Breast epithelium (tissue), 3 donors: ENCODE results near the gene PSMD8.

Source experiments
- CTCF ChIP-seq, 3 donors: fragments of 450-650 bp; IDR thresholded peaks; one replicate each; pipeline ENCODE4 v1.5.1; 2016 to 2017; ENCODE audit warnings: antibody characterized with exemption in 3 of 3, mild to moderate bottlenecking in 3 of 3, moderate library complexity in 3 of 3
- POLR2A ChIP-seq: fragments of 450-650 bp; IDR thresholded peaks from one replicate; pipeline ENCODE4 v1.6.1; 2016; ENCODE audit warnings: antibody characterized with exemption, mild to moderate bottlenecking, moderate library complexity

- TF ChIP-seq CTCF (IDR thresholded peaks at IDR 0.05): no peak
- TF ChIP-seq POLR2A: no peak
Observed at GRCh38 chr19:38385804-38386257, 11.5 kb downstream of the PSMD8 start.
